DMS53 (cell line): Measurements from ENCODE around the gene LIPG.

Experiments
- DNase-seq: peaks from one replicate; lab custom pipeline; 2025; lab: John Stamatoyannopoulos, UW

The LIPG gene

DNA sequence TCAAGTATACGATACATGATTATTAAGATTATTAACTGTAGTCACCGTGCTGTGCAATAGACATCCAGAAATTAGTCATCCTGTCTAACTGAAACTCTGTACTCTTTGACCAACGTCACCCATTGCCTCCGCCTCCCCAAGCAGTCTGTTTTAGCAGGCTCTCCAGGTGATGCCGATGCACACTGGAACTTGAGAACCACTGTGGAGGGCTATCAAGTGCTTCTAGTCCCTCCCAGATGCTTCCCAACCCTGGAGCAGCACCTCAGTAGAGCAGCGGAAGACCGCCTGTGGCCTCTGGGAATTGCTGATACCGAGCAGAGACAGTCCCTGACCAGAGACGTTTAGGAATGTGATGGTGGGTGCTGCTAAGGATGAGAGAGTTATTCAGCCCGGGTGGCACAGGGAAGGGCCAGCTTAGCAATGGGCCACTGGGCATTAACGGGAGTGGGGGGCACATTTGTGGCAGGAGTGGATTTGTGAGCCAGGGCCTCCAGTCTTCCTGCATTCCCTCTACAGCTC lies 50.7 kb downstream of the LIPG start:
- no peak for DNase-seq

DNA sequence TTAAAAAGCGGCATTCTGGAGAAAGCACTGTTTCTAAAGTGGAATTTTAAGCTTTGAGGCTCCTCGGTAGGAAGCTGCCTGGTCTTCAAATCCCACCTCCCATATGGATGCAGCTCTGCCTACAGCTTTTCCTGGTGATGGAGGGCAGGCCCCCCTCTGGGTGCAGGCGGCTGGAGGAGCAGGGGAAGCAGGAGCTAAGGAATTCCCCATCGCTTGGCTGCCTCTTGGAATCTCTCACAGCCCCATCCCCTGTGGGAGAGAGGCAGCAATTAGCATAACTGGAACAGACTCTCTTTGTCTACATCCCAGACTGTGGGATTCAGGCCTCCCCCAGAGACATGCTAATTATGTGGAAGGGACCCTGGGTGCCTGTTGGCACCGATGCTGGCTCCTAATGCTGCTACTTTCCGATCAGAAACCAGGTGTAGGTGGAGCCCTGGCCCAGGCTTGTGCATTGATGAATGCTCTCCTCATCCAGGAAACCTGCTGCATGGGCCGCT lies 51.3 kb downstream of the LIPG start:
- no peak for DNase-seq

GRCh38 chr18:49613641-49614151 lies 51.8 kb downstream of the LIPG start:
- DNase-seq: no peak

- no peak for DNase-seq
Measured at GRCh38 chr18:49616618-49617328, 54.9 kb downstream of the LIPG start.

- no peak for DNase-seq
Measured at GRCh38 chr18:49617329-49617695, 55.5 kb downstream of the LIPG start.

- DNase-seq: no peak
Measured at GRCh38 chr18:49617865-49618264, 56.0 kb downstream of the LIPG start.

- no peak for DNase-seq
Measured at GRCh38 chr18:49618742-49619681, 57.2 kb downstream of the LIPG start.

DNA sequence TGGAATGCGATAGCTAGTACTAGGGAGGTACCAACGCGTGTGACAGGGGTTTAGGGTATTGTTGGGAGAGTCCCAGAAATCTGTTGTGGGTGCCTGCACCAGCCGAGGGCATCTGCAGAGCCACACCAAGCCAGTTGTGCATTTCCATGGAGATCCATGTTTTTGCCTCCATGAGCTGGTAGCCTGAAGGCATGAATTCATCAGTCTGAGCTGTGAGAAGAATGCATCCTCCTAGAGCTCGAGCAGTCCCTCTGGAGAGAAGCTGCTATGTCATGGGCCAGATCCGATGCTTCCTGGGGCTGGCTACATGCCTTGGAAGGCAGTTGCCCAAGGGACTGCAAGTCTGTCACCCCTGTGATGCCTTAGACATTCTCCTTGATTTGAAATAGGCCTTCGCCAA lies 57.9 kb downstream of the LIPG start:
- no peak for DNase-seq

- no peak for DNase-seq
Measured at GRCh38 chr18:49621301-49621700, 59.4 kb downstream of the LIPG start.

DNA sequence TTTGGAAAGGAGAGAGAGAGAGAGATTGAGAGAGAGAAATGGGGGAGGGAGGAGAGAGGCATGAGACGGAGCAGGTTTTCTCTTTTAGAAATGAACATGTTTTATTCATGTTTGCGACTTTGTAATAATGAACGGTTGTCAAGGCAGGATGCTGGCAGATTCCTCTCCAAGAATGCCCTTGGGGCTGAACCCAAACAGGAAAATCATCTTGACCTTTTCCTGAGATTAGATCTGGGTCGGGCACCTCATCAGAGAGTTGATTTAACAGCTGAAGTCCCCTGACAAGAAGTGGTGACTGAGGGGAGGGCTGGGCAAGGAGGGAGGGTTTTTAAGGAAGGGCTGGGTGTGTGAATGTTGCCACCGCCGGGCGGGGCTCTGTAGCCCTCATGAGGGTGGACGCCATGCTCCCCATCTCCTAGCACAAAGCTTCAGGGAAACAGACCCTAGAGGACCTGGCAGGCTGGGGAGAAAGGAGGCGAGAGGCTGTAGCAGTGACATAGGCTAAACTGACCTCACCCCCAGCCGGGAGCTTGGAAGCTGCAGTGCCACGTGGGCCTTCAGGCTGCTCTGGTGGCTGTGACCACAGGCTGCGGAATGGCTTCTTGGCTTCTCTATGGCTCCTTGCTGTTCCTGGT lies 60.0 kb downstream of the LIPG start:
- DNase-seq: no peak

DNA sequence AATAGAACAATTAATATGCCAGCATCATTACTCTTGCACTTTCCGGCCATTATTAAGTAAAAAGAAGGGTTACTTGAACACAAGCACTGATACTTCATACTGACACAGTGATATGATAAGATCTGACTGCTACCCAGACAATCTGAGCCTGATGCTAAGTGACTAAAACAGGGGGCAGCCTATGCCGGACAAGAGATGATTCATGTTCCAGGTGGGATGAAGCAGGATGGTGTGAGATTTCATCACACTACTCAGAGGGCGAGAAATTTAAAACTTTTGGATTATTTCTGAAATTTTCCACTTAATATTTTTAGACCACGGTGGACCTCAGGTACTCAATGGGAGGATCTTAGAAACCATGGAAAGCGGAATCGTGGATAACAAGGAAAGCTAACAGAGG lies 61.7 kb downstream of the LIPG start:
- no peak for DNase-seq

- DNase-seq: peak; percentile 53
Measured at GRCh38 chr18:49625021-49625691, 63.3 kb downstream of the LIPG start.

- no peak for DNase-seq
Measured at GRCh38 chr18:49626842-49627467, 65.1 kb downstream of the LIPG start.

- peak; percentile 92 for DNase-seq
Measured at GRCh38 chr18:49628119-49628518, 66.3 kb downstream of the LIPG start.

DNA sequence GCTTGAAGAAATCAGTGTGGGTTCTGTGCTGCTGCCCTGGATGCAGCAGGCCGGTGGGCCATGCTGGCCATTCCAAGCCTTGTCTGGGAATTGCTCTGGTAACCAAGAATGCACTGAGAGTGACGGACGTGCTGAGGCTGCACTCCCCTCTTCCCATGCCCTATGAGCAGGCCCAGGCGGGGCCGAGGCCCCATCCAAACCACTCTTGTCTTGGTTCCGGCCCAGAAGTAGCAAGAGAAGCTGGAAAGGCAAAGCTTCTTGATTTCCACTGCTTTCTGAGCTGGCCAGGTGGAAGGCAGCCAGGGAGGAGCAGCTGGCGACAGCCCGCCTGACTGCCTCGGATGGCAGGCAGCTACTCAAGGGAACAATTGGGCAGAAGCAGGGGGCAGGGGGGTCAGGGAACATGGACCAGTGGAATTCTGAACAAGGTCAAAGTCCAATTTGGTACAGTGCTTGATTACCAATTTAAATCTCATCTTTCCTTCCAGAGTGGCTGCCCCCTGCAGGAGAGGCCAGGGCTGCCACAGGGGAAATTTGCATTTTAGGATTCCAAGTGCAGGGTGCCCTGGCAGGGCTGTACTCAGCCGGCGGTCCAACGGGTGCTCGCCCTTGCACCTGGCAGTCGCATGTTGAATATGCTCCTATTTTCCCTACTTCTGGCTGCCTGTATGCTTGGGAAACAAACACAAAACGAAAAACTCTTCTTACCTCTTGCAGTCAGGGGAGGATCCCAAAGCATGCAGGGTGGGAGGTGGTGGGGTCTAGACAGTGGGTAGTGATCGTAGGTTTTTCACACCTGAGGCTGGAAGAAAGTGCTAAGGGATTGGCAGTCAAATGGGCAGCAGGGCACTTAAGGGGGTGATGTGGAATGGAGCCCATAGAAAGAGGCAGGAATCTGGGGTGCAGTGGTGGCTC lies 67.3 kb downstream of the LIPG start:
- DNase-seq: peak; percentile 90

- DNase-seq: no peak
Measured at GRCh38 chr18:49630246-49630699, 68.4 kb downstream of the LIPG start.

GRCh38 chr18:49631146-49631866 lies 69.4 kb downstream of the LIPG start:
- no peak for DNase-seq

- DNase-seq: peak; percentile 64
Measured at GRCh38 chr18:49632588-49632987, 70.7 kb downstream of the LIPG start.

DNA sequence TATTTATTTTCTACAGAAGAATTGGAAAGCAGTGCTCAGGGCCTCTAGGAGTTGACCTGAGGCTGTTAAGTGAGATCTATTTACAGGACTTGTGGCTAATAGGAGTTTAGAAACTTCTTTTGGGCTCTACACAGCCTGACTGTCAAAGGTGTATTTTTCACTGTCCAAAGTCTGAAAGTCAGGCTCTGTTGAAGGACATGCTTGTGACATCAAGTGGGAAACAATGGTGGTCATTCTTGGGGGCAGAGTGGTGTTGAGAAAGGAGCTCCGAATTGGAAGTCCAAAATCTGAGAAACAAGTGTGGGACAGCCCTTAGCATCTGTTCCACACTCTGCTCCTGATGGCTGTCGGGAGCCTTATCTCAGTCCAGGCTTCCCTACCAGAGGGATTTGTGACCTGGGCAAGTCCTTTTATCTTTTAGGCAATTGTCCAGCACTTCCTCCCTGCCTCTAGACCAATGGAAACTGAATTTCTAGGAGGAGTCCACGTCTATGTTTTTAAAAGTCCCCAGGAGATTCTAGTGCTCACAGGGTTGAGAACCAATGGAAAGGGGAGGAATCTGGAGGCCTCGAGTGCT lies 76.4 kb downstream of the LIPG start:
- peak; percentile 59 for DNase-seq
